Kidney (tissue), 14 donors: ENCODE data around the gene EML6. TPM values are rescaled to one million over a fixed set of nuclear protein-coding genes. Genes with fewer than 3 reads are reported as not detected.

Experiments used
- DNase-seq, 5 donors: peaks; one replicate each; pipeline ENCODE4 v3.0.0-alpha.2; 2013 to 2020
- FAIRE-seq: peaks from 2 replicates; lab custom pipeline; 2012; peaks lifted over from hg19 to GRCh38; lab: Jason Lieb, UNC
- H3K27ac ChIP-seq, 2 donors: one replicate each; pipeline ENCODE4 v1.7.0; 2013; ENCODE audit warnings: low read depth in 2 of 2, low read length in 2 of 2, inconsistent platforms in 1 of 2
- H3K27me3 ChIP-seq: one replicate; pipeline ENCODE4 v1.7.1; 2013; ENCODE audit warnings: low read length, inconsistent platforms; ENCODE audit not compliant: control insufficient read depth, insufficient read depth
- H3K36me3 ChIP-seq, 3 donors: one replicate each; pipeline versions ENCODE4 v1.7.0 to v1.7.1; 2013; ENCODE audit warnings: low read length in 3 of 3, control low read depth in 1 of 3, inconsistent platforms in 1 of 3; ENCODE audit not compliant: insufficient read depth in 3 of 3, control insufficient read depth in 2 of 3
- H3K4me1 ChIP-seq, 3 donors: one replicate each; pipeline versions ENCODE4 v1.7.0 to v1.7.1; 2013; ENCODE audit warnings: low read length in 3 of 3, inconsistent platforms in 1 of 3, low read depth in 1 of 3; ENCODE audit not compliant: control insufficient read depth in 2 of 3, insufficient read depth in 2 of 3
- H3K4me3 ChIP-seq, 3 donors: one replicate each; pipeline versions ENCODE4 v1.7.0 to v1.8.1; 2013; ENCODE audit warnings: low read length in 3 of 3, control low read depth in 1 of 3, inconsistent platforms in 1 of 3
- H3K9ac ChIP-seq, 3 donors: one replicate each; pipeline versions ENCODE4 v1.7.0 to v1.7.1; 2013; ENCODE audit warnings: low read length in 3 of 3, control low read depth in 1 of 3, inconsistent platforms in 1 of 3
- H3K9me3 ChIP-seq, 3 donors: one replicate each; pipeline versions ENCODE4 v1.7.0 to v1.7.1; 2013; ENCODE audit warnings: low read length in 3 of 3, control low read depth in 1 of 3, inconsistent platforms in 1 of 3; ENCODE audit not compliant: control insufficient read depth in 2 of 3, insufficient read depth in 1 of 3
- CTCF ChIP-seq: IDR thresholded peaks from 3 replicates; pipeline ENCODE4 v1.5.1; 2012; ENCODE audit warnings: mild to moderate bottlenecking, moderate library complexity, borderline replicate concordance; ENCODE audit not compliant: insufficient read depth; ENCODE audit errors: extremely low read depth
- intact Hi-C: fragments of 100-400 bp; cut with DNase I; formaldehyde crosslinking; loops from one replicate; pipeline ENCODE4 v1.11.1; 2022
- polyA plus RNA-seq: library from polyadenylated mRNA; stranded (reverse); fragments of 350-450 nt; fragmentation: Illumina TruSeq; extraction: RNeasy Lipid Tissue Mini Kit (QIAGEN cat#74804); gene quantifications from one replicate; pipeline ENCODE4 v1.2.3, GENCODE V29; 2014; ENCODE audit warnings: low read depth, low replicate concordance; ENCODE audit not compliant: insufficient read depth
- total RNA-seq: library from RNA; stranded (reverse); fragmentation: NEBNext Ultra II Directional; extraction: Animal tissue kit (Norgen Biotek cat#: 25700); gene quantifications from one replicate; pipeline ENCODE4 v1.2.1, GENCODE V29; 2021
- donor health status: control.
- donor health status: control.
- donor health status: control.
- donor health status: control.
- donor health status: control.
- donor health status: DM: yes; HTN: yes; CAD: no.
- donor health status: Normal renal cell carcinoma (clear cell type).

EML6 gene
- total and polyA plus RNA-seq, 2 donors from 2014 or later: 1.7 to 3.1 TPM

- Histone ChIP-seq H3K36me3 (no peaks in the 10 kb centered on the region), H3K27me3 (no peaks in the 10 kb centered on the region), H3K4me3 (no peak overlapping the region), H3K27ac (no peak overlapping the region), H3K4me1 (no peaks in the 10 kb centered on the region), H3K9ac (no peak overlapping the region), H3K9me3 (no peaks in the 10 kb centered on the region)
- intact Hi-C loops: no loop called here
- FAIRE-seq: no peak
- TF ChIP-seq CTCF: no peak
- DNase-seq: no peak
Observed at GRCh38 chr2:54931473-54931872, 208.0 kb downstream of the EML6 start.

- no peak overlapping the region for H3K9ac ChIP-seq
- no peak overlapping the region for H3K27ac ChIP-seq
- no peaks in the 10 kb centered on the region for H3K4me1 ChIP-seq
- TF ChIP-seq CTCF: no peak
- no peaks in the 10 kb centered on the region for H3K36me3 ChIP-seq
- no peak for FAIRE-seq
- H3K4me3 ChIP-seq: no peak overlapping the region
- no peaks in the 10 kb centered on the region for H3K9me3 ChIP-seq
- no peak for DNase-seq
- intact Hi-C loops: no loop called here
- no peaks in the 10 kb centered on the region for H3K27me3 ChIP-seq
Observed at GRCh38 chr2:54935389-54935788, 211.9 kb downstream of the EML6 start.

- DNase-seq: no peak
- Histone ChIP-seq H3K27me3 (no peaks in the 10 kb centered on the region), H3K36me3 (no peaks in the 10 kb centered on the region), H3K4me3 (no peak overlapping the region), H3K9me3 (no peaks in the 10 kb centered on the region), H3K4me1 (no peaks in the 10 kb centered on the region), H3K27ac (no peak overlapping the region), H3K9ac (no peak overlapping the region)
- intact Hi-C loops: no loop called here
- FAIRE-seq: no peak
- TF ChIP-seq CTCF: no peak
Observed at GRCh38 chr2:54936766-54937165, 213.3 kb downstream of the EML6 start.

- no peak overlapping the region for H3K9ac ChIP-seq
- H3K9me3 ChIP-seq: no peaks in the 10 kb centered on the region
- intact Hi-C loops: no loop called here
- H3K4me3 ChIP-seq: no peak overlapping the region
- FAIRE-seq: no peak
- H3K27me3 ChIP-seq: no peaks in the 10 kb centered on the region
- no peaks in the 10 kb centered on the region for H3K36me3 ChIP-seq
- no peak for TF ChIP-seq CTCF
- H3K4me1 ChIP-seq: no peaks in the 10 kb centered on the region
- H3K27ac ChIP-seq: no peak overlapping the region
- DNase-seq: no peak
Observed at GRCh38 chr2:54939446-54940118, 216.1 kb downstream of the EML6 start.
